Stimulated activated CD4-positive, alpha-beta T cell treated with anti-CD3 and anti-CD28 coated beads, Interleukin-12 subunit alpha, Interleukin-12 subunit beta, amount 100 ng/mL, for 48 hours (primary cell): ENCODE data around the gene DPF1.

Experiments
- DNase-seq, 3 donors: peaks; one replicate each; pipeline ENCODE4 v3.0.0-alpha.2; 2020; ENCODE audit warnings: low read depth in 2 of 3, low spot score in 1 of 3

DPF1 gene

GRCh38 chr19:38221919-38222830 lies 1.8 kb downstream of the DPF1 start:
- DNase-seq: no peak

- DNase-seq: no peak
Measured at GRCh38 chr19:38221421-38221820, 2.6 kb downstream of the DPF1 start.

GRCh38 chr19:38219221-38219620 lies 4.8 kb downstream of the DPF1 start:
- no peak for DNase-seq

- DNase-seq: no peak
Measured at GRCh38 chr19:38218204-38218603, 5.8 kb downstream of the DPF1 start.

- no peak for DNase-seq
Measured at GRCh38 chr19:38216785-38217641, 7.0 kb downstream of the DPF1 start.

- DNase-seq: peak; percentile 51 to 70 (median 60)
Measured at GRCh38 chr19:38213911-38214625, 10.0 kb downstream of the DPF1 start.

- DNase-seq: no peak
Measured at GRCh38 chr19:38213469-38213868, 10.6 kb downstream of the DPF1 start.

GRCh38 chr19:38211766-38212165 lies 12.3 kb downstream of the DPF1 start:
- no peak for DNase-seq

- DNase-seq: no peak
Measured at GRCh38 chr19:38211151-38211591, 12.9 kb downstream of the DPF1 start.

- no peak for DNase-seq
Measured at GRCh38 chr19:38210458-38210987, 13.5 kb downstream of the DPF1 start.

- no peak for DNase-seq
Measured at GRCh38 chr19:38209671-38210457, 14.2 kb downstream of the DPF1 start.

GRCh38 chr19:38209152-38209551 lies 14.9 kb downstream of the DPF1 start:
- no peak for DNase-seq

- DNase-seq: no peak
Measured at GRCh38 chr19:38208571-38208970, 15.5 kb downstream of the DPF1 start.

GRCh38 chr19:38207543-38207942 lies 16.5 kb downstream of the DPF1 start:
- DNase-seq: no peak

- DNase-seq: no peak
Measured at GRCh38 chr19:38206928-38207327, 17.1 kb downstream of the DPF1 start.

GRCh38 chr19:38206006-38206745 lies 17.8 kb downstream of the DPF1 start:
- no peak for DNase-seq

- no peak for DNase-seq
Measured at GRCh38 chr19:38204728-38205127, 19.3 kb downstream of the DPF1 start.

GRCh38 chr19:38204096-38204495 lies 19.9 kb downstream of the DPF1 start:
- no peak for DNase-seq

GRCh38 chr19:38203197-38203596 lies 20.8 kb downstream of the DPF1 start:
- no peak for DNase-seq

GRCh38 chr19:38202504-38202903 lies 21.5 kb downstream of the DPF1 start:
- DNase-seq: no peak
